Measurements from ENCODE around the gene NSG1. TPM values are rescaled to one million over a fixed set of nuclear protein-coding genes. Genes with fewer than 3 reads are reported as not detected.
"Not testable (repeated sequence)": the region's sequence is repeated elsewhere in the genome, so short reads cannot be mapped to it uniquely, and the experiment has no call there.

NSG1 gene
- total RNA-seq = 28.3 TPM

DNA sequence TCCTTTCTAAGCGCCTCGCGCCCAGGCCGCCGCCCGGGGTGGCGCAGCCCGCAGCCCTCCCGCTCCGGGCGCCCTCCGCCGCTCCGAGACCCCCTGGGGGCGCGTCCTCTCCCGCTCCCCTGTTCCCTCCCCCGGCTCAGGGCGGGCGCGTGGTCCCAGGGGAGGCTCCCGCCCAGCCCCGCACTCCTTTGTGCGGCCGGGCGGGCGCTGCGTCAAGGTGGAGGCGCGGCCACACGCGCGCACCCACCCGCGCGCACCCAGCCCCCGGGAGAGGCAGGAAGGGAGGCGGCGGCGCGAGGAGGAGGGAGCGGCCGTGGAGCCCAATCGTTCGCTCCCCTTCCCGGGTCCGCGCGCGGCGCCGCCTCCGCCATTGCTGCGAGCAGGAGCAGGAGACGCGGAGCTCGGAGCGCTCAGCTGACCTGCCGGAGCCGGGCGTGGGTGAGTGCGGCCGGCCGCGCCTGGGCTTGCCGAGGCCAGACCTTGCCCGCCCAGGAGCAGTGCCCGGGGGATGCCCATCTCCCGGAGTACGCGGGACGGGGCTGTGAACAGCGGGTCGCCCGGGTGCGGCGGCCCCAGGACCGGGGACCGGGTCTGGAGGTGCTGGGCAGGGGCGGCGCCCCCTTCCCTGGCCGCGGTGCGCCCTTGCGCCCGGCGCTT is at the start of gene NSG1:
NSG1 (plus strand) TSS at position 367 of the 657 bp plus-strand sequence. CDS start 528 bp downstream, outside the sequence.
- DNase-seq (ENCODE audit: low spot score) = no peak

- no peak for DNase-seq (ENCODE audit: low spot score)
These were observed 48.5 kb upstream of the NSG1 start for GRCh38 chr4:4338210-4339001.

GRCh38 chr4:4339504-4340085 is 47.3 kb upstream of the NSG1 start:
- no peak for DNase-seq (ENCODE audit: low spot score)

- no peak for DNase-seq (ENCODE audit: low spot score)
These were observed 44.8 kb upstream of the NSG1 start for GRCh38 chr4:4341861-4342650.

GRCh38 chr4:4343038-4343437 is 43.9 kb upstream of the NSG1 start:
- DNase-seq (ENCODE audit: low spot score) = no peak

GRCh38 chr4:4344915-4345527 is 41.9 kb upstream of the NSG1 start:
- no peak for DNase-seq (ENCODE audit: low spot score)

DNA sequence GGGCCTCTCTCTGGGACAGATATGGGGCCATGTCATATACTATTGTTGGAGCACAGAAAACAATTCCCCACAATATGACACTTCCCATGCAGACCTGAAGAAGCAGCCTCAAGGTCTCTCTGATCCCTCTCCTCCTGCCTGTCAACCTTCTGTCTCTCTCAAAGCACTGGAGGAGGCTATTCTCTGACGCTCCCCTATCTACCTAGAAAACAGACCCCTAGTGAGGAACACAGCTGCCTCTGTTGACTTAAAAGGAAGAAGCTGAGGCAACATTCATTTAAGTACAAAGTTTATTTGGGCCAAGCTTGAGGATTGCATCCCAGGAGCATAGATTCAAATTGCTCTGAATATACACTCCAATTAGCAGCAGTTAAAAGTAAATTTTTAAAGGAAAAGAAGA is 39.3 kb upstream of the NSG1 start:
- DNase-seq (ENCODE audit: low spot score) = no peak

- DNase-seq (ENCODE audit: low spot score) = not testable (repeated sequence)
These were observed 38.3 kb upstream of the NSG1 start for GRCh38 chr4:4348585-4348984.

GRCh38 chr4:4349867-4350266 is 37.0 kb upstream of the NSG1 start:
- no peak for DNase-seq (ENCODE audit: low spot score)

DNA sequence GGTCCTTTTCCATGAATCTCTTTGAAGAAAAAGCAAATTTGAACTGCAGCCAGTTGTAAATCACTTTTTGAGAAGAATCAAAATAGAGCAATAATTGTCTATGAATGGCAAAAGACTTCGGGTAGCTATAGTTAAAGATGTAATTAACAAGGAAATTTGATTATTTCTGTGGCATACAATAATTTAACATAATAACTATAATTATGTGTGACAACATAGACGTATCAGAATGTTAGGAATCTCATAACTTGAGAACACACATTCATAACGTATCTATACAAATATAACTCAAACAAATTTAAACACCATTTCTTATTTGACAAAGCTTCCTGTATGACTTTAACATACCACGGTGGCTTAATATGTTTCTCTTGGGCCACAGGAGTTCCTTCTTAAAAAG is 36.0 kb upstream of the NSG1 start:
- no peak for DNase-seq (ENCODE audit: low spot score)

- no peak for DNase-seq (ENCODE audit: low spot score)
These were observed 31.6 kb upstream of the NSG1 start for GRCh38 chr4:4355302-4355701.

DNA sequence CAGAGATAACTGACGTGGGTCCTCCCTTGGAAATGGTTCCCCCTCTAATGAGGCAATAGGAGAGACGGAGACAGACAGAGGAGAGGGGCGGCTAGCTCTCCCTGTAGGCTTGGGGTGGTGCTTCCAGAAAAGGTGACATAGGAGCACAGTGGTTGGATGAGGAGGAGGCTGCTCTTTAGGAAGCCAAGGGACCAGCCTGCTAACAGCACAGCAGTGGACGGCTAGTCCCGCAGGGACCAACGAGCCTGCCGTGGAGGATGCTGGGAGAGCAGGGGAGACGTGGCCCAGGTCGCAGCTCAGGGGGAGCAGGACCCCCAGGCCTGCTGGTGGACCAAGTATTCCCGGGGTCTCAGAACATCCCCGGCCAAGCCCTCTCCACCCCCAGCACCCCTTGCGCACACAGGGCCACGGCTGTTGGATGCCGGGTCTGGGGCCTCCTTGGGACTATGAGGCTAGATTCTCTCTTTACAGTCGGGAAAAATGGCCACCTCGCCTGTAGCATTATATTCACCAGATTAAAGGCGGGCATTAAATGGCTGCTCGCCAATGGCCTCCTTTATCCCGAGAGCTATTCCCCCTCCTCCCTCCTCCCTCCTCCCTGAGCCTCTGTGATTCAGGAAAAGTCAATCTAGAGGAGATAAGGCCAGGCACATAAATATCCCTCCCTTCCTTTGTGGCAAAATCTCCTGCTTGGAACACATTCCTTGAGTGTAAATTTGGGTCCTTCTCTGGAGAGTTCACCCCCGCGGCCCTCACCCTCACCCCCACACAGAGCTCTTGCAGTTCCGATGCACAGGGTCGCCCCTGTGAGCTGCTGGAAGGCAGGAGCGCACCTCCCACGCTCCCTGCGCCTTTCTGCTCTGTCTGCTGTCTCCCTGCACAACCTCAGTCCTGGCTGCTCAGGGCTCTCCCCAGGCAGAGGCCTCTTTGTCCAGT is 30.5 kb upstream of the NSG1 start:
- no peak for DNase-seq (ENCODE audit: low spot score)

DNA sequence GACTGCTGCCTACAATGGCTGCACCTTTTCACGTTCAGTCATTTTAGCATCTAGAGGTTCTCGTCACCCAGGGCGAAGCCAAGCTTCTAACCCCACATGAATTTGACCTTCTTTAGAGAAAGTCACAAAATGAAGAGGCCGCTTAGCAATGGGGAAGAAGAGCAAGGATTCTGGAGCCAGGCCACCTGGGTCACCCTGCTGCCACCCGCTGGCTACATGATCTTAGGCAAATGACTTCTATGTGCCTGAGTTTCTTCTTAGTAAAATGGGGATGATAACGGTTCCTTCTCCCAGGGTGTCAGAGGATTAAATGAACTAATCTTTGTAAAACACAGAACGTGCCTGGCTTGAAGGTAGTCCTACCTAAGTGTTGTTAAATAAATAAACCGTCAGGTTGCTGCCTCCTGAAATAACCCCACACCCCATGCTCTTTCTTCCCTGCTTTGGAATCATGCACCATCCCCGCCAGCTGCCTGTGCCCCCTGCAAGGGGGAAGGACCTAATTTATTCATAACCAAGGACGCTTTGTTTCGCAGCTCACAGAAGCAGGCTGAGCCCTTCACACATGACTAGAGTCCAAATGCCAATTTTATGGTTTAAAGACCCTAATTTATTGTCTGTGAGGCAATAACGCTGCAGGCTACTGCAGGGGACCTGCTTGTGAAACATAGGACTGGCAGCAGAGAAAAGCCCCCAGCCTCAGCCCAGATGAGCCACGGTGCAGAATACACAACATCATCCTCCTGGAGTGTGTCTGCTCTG is 28.6 kb upstream of the NSG1 start:
- no peak for DNase-seq (ENCODE audit: low spot score)

- DNase-seq (ENCODE audit: low spot score) = no peak
These were observed 25.0 kb upstream of the NSG1 start for GRCh38 chr4:4361883-4362282.

GRCh38 chr4:4362991-4363697 is 23.8 kb upstream of the NSG1 start:
- no peak for DNase-seq (ENCODE audit: low spot score)

DNA sequence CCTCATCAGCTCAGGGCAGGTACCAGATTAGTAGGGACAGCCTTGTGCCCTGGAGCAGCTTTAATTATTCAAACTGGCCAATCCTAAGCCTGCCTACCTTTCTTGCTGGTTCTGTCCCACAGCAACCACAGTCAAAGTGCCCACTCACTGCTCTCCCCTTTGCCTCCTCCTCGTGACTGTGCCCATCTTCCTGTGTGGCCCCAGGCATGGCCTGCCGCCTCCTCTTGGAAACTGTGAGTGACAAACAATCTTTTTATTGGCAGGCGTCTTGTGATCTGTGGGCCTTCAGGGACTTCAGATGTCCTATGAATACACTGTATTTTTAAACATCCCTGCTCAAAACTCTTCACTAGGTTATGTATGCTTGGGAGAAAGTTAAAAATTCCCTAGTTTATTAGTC is 22.8 kb upstream of the NSG1 start:
- DNase-seq (ENCODE audit: low spot score) = no peak

- DNase-seq (ENCODE audit: low spot score) = no peak
These were observed 22.3 kb upstream of the NSG1 start for GRCh38 chr4:4364486-4365208.

DNA sequence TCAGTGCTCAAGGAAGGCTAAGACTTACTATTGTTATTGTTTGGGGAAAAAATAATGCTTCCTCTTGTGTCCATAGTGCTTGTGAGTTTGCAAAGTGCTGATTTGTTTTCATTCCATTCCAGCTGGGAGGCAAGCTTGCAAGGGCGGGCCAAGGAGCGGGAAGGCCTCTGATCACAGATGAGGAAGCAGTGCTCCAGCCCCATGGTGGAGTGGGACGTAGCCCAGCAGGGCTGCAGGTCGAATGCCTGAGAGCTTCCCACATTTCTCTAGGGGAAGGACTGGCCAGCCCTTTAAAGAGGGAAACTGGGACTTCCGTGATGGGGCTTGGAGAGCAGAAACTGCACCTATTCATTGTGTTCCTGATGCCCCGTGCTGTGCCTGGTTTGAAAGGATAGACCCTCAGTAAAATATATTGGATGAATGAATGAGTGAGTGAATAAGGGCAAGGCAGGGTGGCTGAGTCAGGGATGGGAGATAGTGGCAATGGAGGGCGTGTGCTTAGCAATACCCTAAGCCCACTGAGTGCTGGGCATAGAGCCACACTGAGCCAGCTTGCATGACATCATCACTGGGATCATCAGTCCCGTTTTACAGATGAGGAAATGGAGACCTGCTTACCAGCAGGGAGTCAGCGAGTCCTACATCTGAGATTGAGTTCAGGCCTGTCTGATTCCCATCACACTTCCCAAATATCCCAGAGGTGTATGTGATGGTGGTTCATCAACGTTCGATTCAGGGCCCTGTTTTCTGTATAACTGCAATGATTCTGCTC is 17.9 kb upstream of the NSG1 start:
- no peak for DNase-seq (ENCODE audit: low spot score)

All from ureter (tissue), 1 donor.